HL-60 (cell line): Measurements from ENCODE around the gene TMEM263.

Experiments used
- CTCF ChIP-seq: IDR thresholded peaks from one replicate; pipeline ENCODE4 v1.5.1; 2011; ENCODE audit warnings: low read length, control low read depth, inconsistent platforms; ENCODE audit not compliant: insufficient read depth
- REST ChIP-seq: IDR thresholded peaks from 2 replicates; pipeline ENCODE4 v1.6.1; 2012; ENCODE audit warnings: low read depth; ENCODE audit not compliant: insufficient replicate concordance

- TF ChIP-seq CTCF = no peak
- TF ChIP-seq REST = no peak
Measured at GRCh38 chr12:106997916-106998315, 42.2 kb downstream of the TMEM263 start.
